ENCODE measurements around the gene ISCU. TPM values are rescaled to one million over a fixed set of nuclear protein-coding genes. Genes with fewer than 3 reads are reported as not detected.

ISCU gene
- total RNA-seq (ENCODE audit: low replicate concordance) = 136 TPM in 2 replicates

GRCh38 chr12:108562348-108563135 lies at the start of gene ISCU:
Gene ISCU (plus strand): TSS chr12:108562596. CDS start chr12:108562623, 27 bp downstream.
- TF ChIP-seq CTCF (IDR thresholded peaks at IDR 0.05; ENCODE audit: insufficient read depth, low read length) = no peak
- peak; percentile 96 for DNase-seq (ENCODE audit: low read depth)

GRCh38 chr12:108514468-108514972 lies 47.9 kb upstream of the ISCU start:
- H3K4me3 ChIP-seq (ENCODE audit: low read depth, low read length) = peak overlapping the region; percentile 59
- DNase-seq (ENCODE audit: low read depth) = no peak
- TF ChIP-seq CTCF (IDR thresholded peaks at IDR 0.05; ENCODE audit: insufficient read depth, low read length) = no peak

More at GRCh38 chr12:108562348-108563135, at the start of gene ISCU:
- peak within 1 kb of the TSS; percentile 99 for H3K4me3 ChIP-seq (ENCODE audit: low read depth, low read length)

- peak; percentile 96 for DNase-seq (ENCODE audit: low read depth)
- no peak for TF ChIP-seq CTCF (IDR thresholded peaks at IDR 0.05; ENCODE audit: insufficient read depth, low read length)
- H3K4me3 ChIP-seq (ENCODE audit: low read depth, low read length) = peak within 1 kb of the TSS; percentile 91
These were observed 47.2 kb upstream of the ISCU start, which contains the start of gene FICD for GRCh38 chr12:108514973-108515814. Gene FICD (plus strand): TSS chr12:108515277. CDS start chr12:108516973, 1,696 bp downstream.

GRCh38 chr12:108515916-108516315 lies 46.5 kb upstream of the ISCU start:
- TF ChIP-seq CTCF (IDR thresholded peaks at IDR 0.05; ENCODE audit: insufficient read depth, low read length) = no peak
- DNase-seq (ENCODE audit: low read depth) = peak; percentile 9
- H3K4me3 ChIP-seq (ENCODE audit: low read depth, low read length) = peak overlapping the region; percentile 91

- no peak for DNase-seq (ENCODE audit: low read depth)
- TF ChIP-seq CTCF (IDR thresholded peaks at IDR 0.05; ENCODE audit: insufficient read depth, low read length) = no peak
- peak overlapping the region; percentile 91 for H3K4me3 ChIP-seq (ENCODE audit: low read depth, low read length)
These were observed 45.7 kb upstream of the ISCU start for GRCh38 chr12:108516511-108517275.

All from fibroblast of the aortic adventitia (primary cell).